GM12873 (cell line): ENCODE measurements around the gene TCFL5.

Source experiments
- TF ChIP-seq, protein P1 (sequence below): IDR thresholded peaks from 2 replicates; pipeline ENCODE4 v1.5.1; 2012; ENCODE audit warnings: low read depth, mild to moderate bottlenecking, moderate library complexity, low read length, control low read depth; ENCODE audit not compliant: insufficient read depth; ENCODE audit errors: missing control alignments

The TCFL5 gene

DNA sequence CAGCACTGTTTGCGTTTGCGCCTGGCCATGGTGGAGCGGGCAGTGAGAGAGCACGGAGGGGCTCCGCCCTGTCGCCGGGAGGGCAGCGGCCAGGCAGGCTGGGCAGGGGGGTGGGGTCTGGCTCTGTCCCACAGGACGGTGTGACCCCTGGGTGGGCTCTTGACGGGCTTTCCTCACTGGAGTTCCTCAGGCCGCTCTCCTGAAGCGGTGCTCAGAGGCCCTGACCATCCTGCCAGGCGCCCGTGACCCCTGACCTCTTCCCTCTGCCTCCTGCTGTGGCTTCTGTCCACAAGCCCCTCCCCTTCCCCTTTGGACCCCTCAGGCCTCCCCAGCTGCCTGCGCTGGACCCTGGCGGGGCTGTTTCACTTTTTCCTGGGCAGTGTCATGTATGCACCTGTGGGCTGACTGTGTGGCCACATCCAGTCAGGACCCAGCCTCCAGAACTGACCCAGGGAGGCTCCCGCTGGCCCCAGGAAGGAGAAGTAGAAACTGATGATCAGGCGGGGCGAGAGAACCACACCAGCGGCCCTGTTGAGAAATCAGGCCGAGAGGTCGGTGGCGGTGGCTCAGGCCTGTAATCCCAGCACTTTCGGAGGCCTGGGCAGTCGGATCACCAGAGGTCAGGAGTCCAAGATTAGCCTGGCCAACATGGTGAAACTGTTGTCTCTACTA is 55.8 kb downstream of the TCFL5 start:
- TF ChIP-seq, protein P1, sequence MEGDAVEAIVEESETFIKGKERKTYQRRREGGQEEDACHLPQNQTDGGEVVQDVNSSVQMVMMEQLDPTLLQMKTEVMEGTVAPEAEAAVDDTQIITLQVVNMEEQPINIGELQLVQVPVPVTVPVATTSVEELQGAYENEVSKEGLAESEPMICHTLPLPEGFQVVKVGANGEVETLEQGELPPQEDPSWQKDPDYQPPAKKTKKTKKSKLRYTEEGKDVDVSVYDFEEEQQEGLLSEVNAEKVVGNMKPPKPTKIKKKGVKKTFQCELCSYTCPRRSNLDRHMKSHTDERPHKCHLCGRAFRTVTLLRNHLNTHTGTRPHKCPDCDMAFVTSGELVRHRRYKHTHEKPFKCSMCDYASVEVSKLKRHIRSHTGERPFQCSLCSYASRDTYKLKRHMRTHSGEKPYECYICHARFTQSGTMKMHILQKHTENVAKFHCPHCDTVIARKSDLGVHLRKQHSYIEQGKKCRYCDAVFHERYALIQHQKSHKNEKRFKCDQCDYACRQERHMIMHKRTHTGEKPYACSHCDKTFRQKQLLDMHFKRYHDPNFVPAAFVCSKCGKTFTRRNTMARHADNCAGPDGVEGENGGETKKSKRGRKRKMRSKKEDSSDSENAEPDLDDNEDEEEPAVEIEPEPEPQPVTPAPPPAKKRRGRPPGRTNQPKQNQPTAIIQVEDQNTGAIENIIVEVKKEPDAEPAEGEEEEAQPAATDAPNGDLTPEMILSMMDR, result no peak

DNA sequence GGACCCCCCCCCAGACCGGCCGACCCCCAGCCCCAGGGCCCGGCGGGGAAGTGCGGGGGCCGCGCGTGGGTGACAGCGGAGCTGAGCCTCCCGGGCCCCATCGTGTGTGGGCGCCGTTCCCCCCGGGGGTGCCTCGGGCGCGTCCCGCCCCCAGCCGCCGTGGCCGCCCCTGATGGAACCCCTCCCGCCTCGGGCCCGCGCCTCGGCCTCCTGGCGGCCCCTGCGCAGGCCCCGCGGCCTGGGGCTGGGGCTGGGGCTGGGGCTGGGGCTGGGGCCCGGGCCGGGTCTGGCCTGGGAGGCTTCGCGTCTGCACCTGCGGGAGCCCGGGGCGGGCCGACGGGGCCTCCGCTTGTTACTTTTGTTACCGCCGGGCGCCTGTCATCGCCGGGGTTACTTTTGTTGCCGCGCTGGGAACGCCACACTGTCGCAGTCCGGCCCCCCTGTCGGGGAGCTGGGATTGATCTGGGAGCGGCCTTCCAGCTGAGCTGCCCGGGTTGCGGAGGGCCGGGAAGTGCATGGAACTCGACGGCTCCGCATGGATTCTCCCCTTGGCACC is 56.4 kb downstream of the TCFL5 start:
- TF ChIP-seq, protein P1, result no peak

GRCh38 chr20:62804627-62805154 is 56.9 kb downstream of the TCFL5 start, which contains the start of gene OGFR:
OGFR (plus strand) TSS chr20:62804835; CDS start chr20:62804860, 25 bp downstream.
- TF ChIP-seq, protein P1, result no peak

DNA sequence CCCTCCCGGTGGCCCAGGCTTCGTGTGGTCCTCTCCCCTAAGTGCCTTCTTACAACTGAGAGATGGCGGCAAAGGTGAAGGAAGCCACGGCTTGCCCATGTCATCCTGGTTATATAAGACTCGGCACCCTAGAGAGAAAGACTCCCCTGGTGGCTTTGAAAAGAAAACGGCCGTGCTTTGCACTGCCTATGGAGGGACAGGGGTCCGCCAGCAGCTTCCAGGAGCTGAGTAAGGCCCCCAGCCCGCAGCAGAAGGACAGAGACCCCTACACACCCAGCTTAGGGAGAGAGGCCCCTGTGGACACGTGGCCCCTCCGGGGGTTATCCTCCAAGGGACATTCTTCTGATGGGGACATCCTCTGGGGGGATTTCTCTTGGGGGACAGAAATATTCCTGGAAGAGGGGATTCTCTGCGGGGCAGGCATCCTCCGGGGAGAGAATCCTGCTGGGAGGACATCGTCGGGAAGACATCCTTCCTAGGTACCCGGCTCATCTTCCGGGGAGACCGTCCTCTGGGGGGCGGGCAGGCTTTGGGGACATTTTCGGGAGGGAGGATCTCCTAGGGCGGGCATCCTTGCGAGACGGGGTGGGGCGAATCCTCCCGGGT is 57.5 kb downstream of the TCFL5 start:
- TF ChIP-seq, protein P1, result peak; percentile 21

- TF ChIP-seq, protein P1, result no peak
Observed at GRCh38 chr20:62802026-62802712, 59.5 kb downstream of the TCFL5 start.

DNA sequence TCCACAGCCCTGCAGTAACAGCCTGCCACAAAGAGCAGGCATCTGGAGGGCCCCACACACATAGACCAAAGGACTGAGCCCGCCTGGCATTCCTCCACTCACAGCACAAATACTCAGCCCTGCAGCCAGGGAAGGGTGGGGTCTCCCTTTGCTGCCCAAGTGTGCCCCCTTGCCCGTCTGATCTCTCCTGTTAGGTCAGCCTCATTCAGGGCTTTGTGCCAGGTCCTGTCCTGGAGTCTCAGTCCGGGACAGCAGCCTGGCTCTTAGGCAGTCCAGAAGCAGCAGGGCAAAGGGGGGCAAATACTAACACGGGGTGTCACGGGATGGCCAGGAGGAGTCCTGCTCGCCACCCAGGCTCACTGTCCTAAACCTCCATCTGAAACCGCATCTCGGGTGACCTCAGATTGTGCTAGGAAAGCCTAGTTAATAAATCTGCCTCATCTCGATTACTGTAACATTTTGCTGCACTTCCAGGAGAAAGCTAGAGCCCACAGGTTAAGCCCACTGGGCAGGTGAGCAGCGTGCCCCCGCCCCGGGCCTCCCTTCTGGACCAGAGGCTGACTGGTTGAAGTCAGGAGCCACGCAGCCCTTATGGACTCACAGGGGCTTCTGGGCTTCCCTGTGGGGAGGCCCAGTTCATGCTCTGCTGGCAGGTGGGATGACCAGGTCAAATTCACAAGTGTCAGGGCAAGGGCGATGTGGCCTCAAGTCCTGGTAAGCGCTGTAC is 60.2 kb downstream of the TCFL5 start:
- TF ChIP-seq, protein P1, result no peak
